HG02852 (cell line): Measurements from ENCODE around the gene CACNA1F.

ENCODE experiments used
- ATAC-seq: cut with Tn5 transposase; IDR thresholded peaks from one replicate; pipeline ENCODE4 v1.9.1; 2021; ENCODE audit warnings: mild to moderate bottlenecking, moderate library complexity; ENCODE audit not compliant: unreplicated experiment

Gene CACNA1F

GRCh38 chrX:49155900-49156837, 77.0 kb downstream of the CACNA1F start:
- peak; percentile 89 for ATAC-seq

DNA sequence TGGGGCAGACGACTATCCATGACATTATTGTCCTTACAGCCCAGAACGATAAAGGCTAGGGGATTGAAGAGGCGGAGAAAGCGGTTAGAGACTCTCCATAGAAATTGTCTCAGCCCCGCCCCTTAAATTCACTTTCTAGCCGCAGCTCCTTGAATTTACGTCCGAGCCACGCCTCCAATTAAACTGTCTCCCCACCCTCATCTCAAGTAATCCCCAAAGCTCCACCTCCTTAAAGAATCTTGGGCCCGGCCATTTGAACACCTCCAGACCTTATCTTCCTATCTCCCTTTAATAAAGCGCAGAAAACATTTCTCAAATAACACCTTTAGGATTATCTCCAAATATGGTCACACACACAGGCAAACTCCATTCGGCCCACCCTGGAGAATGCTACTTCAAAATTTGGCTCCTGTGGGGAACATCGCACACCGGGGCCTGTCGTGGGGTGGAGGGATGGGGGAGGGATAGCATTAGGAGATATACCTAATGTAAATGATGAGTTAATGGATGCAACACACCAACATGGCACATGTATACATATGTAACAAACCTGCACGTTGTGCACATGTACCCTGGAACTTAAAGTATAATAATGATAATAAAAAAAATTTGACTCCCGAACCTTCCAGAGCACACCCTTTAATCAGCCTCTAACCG, 77.8 kb downstream of the CACNA1F start:
- peak; percentile 24 for ATAC-seq
